Gastroesophageal sphincter (tissue), 3 donors: ENCODE measurements around the gene TYRO3.

Source experiments
- EP300 ChIP-seq: sonication (generic); formaldehyde crosslinking; IDR thresholded peaks from one replicate; pipeline ENCODE4 v1.6.1; 2017; ENCODE audit warnings: antibody characterized with exemption, mild to moderate bottlenecking
- POLR2A ChIP-seq, 2 donors: fragments of 450-650 bp; IDR thresholded peaks; one replicate each; pipeline ENCODE4 v1.6.1; 2017; ENCODE audit warnings: antibody characterized with exemption in 2 of 2, mild to moderate bottlenecking in 2 of 2, moderate library complexity in 1 of 2
- POLR2AphosphoS5 ChIP-seq: sonication (generic); formaldehyde crosslinking; IDR thresholded peaks from one replicate; pipeline ENCODE4 v1.6.1; 2017; ENCODE audit warnings: antibody characterized with exemption
- TF ChIP-seq, protein P1 (sequence below), 4 experiments: fragments of 200-600 bp in 2 of 4; fragments of 450-650 bp in 2 of 4; sonication (generic) in 1 of 4; IDR thresholded peaks; one replicate each; pipeline ENCODE4 v1.5.1; 2017 to 2019; ENCODE audit warnings: antibody characterized with exemption in 4 of 4, mild to moderate bottlenecking in 2 of 4, moderate library complexity in 2 of 4

DNA sequence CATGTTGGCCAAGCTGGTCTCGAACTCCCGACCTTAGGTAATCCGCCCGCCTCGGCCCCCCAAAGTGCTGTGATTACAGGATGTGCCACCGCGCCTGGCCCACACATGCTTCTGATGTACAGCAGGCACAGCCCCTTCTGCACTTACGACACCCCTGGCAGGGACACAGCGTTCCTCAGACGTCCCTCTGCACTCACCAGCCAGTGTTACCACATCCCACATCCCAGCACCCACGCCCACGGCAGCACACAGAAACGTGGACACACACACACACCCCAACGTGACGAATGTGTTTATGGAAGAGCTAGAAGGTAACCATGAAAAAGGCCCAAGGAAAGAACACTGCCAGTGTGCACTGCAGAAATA lies 14.4 kb upstream of the TYRO3 start:
- TF ChIP-seq, protein P1, sequence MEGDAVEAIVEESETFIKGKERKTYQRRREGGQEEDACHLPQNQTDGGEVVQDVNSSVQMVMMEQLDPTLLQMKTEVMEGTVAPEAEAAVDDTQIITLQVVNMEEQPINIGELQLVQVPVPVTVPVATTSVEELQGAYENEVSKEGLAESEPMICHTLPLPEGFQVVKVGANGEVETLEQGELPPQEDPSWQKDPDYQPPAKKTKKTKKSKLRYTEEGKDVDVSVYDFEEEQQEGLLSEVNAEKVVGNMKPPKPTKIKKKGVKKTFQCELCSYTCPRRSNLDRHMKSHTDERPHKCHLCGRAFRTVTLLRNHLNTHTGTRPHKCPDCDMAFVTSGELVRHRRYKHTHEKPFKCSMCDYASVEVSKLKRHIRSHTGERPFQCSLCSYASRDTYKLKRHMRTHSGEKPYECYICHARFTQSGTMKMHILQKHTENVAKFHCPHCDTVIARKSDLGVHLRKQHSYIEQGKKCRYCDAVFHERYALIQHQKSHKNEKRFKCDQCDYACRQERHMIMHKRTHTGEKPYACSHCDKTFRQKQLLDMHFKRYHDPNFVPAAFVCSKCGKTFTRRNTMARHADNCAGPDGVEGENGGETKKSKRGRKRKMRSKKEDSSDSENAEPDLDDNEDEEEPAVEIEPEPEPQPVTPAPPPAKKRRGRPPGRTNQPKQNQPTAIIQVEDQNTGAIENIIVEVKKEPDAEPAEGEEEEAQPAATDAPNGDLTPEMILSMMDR (IDR thresholded peaks at IDR 0.05): no peak
- TF ChIP-seq POLR2A (IDR thresholded peaks at IDR 0.05) (no peak), POLR2AphosphoS5 (no peak), EP300 (no peak)
